PFSK-1 (cell line): Measurements from ENCODE around the gene ZNF585A.

Source experiments
- FOXP2 ChIP-seq: optimal IDR thresholded peaks from 2 replicates; pipeline ENCODE3; 2011; ENCODE audit warnings: borderline replicate concordance, control low read depth, inconsistent platforms; ENCODE audit not compliant: insufficient read depth; ENCODE audit errors: extremely low read length, extremely low read depth
- POLR2AphosphoS5 ChIP-seq: IDR thresholded peaks from 2 replicates; pipeline ENCODE4 v1.6.1; 2012; ENCODE audit warnings: low read depth, mild to moderate bottlenecking, control low read depth, low read length, moderate library complexity
- REST ChIP-seq, 2 experiments: IDR thresholded peaks; 2 replicates each; pipeline versions ENCODE4 v1.6.1 to v1.8.0; 2011 to 2012; ENCODE audit warnings: low read depth in 2 of 2, low read length in 2 of 2, control low read depth in 1 of 2, inconsistent platforms in 1 of 2, mild to moderate bottlenecking in 1 of 2, moderate library complexity in 1 of 2; ENCODE audit not compliant: insufficient read depth in 1 of 2
- SIN3A ChIP-seq: IDR thresholded peaks from 2 replicates; pipeline ENCODE4 v1.6.1; 2012; ENCODE audit warnings: mild to moderate bottlenecking, low read length, moderate library complexity, borderline replicate concordance; ENCODE audit not compliant: insufficient read depth
- TAF1 ChIP-seq: IDR thresholded peaks from 2 replicates; pipeline ENCODE4 v1.6.1; 2012; ENCODE audit warnings: low read length, control low read depth, borderline replicate concordance; ENCODE audit not compliant: insufficient read depth

DNA sequence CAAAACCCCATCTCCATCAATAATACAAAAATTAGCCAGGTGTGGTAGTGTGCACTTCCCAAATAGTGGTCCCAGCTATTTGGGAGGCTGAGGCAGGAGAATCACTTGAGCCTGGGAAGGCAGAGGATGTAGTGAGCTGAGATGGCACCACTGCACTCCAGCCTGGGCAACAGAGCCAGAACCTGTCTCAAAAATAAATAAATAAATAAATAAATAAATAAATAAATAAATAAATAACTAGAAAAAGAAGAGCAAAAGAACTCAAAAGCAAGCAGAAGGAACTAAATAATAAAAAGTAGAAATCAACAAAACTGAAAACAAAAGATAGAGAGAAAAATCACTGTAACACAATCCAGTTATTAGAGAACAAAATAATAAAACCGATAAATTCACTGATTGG lies 12.3 kb downstream of the ZNF585A start:
- no peak for TF ChIP-seq REST (IDR thresholded peaks at IDR 0.05; ENCODE audit: insufficient read depth in 1 of 2, low read depth in 2 of 2, low read length in 2 of 2)
- TF ChIP-seq TAF1 = no peak
- TF ChIP-seq POLR2AphosphoS5 = no peak
- no peak for TF ChIP-seq FOXP2
- no peak for TF ChIP-seq SIN3A
